HG03066 (cell line): Measurements from ENCODE around the gene NEURL1B.

Experiments used
- ATAC-seq: cut with Tn5 transposase; IDR thresholded peaks from one replicate; pipeline ENCODE4 v1.9.1; 2021; ENCODE audit warnings: low read depth; ENCODE audit not compliant: unreplicated experiment

Gene NEURL1B

DNA sequence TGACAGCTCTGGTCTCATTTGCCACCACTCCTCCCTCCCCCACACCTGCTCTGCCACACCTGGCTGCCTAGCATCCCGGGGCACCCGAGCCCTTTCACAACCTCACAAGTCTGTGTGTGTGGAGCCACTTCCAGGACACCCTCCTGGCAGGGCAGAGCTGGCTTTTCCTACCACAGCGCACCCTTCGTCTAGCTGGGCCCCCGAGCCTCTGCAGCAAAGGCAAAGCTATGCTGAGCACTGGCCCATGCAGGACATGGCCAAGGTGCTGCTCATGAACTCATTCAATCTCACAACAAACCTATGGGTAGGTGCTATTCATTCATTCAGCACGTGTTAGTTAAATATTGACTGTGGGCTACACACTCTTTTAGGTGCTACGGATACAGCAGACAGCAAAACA is 86.5 kb downstream of the NEURL1B start:
- ATAC-seq: no peak

DNA sequence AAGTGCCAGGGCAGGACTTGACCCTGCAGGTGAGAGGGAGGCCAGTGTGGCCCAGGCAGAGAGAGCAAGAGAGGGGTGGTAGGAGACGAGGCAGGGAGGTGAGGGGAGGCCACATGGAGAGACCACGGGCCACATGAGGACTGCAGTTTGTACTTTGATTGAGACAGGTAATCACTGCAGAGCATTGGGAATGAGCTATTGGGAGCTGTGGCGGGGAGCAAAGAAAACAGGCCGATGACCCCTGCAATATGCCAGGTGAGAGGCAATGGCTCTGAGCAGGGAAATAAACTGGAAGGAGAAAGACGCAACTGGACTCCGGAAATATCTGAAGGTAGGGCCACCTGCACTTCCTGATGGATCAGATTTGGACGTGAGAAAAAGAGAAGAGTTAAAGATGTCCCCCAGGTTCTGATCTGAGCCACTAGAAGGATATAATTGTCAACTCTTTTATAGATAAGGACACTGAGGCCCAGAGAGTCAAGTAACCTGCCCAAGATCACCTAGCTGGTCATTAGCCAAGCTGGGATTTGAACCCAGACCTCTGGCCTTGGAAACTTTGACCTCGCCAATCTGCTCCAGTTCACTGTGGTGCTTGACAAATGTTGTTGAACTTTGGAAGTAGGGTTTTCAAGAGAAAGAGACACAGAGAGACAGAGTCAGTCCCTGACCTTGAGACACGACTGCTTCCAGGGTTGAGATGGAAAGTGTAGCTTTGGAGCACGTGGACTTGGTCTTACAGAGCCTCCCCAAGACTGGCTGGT is 87.6 kb downstream of the NEURL1B start:
- ATAC-seq: no peak

DNA sequence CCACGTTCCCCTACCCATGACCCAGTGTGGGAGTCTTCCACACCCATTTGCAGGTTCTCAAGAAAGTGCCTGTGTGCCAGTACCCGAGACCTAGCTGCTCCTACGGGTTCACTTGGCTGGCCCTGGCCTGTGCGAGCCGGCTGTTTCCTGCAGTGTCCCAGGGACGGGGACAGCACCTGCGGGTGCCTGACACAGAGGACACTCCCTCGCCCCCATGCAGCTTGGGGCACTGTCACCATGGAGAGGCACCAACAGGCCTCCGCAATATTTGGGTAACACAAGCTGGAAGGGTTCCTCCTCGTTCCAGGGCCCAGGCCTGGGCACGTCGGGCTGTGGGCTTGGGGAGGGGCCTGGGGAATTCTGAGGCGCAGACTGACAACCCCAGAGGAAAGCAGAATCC is 88.5 kb downstream of the NEURL1B start:
- no peak for ATAC-seq

DNA sequence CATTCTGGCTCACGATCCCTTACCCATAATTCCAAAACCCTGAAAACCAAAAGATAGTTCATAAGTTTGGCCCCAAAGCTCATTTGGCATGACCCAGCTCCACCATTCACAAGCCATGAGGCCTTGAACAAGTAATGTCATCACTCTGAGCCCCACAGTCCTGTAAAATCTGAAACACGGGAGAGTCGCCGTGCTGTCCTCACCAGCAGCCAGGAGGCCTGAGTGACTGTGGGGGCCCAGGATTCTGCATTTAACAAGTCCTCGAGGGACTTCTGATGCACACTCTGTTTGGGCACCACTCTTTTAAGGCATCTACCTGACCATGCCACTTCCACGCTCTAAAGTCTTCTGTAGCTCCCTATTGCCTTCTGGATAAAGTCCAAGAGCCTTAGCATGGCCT is 89.2 kb downstream of the NEURL1B start:
- ATAC-seq: no peak

DNA sequence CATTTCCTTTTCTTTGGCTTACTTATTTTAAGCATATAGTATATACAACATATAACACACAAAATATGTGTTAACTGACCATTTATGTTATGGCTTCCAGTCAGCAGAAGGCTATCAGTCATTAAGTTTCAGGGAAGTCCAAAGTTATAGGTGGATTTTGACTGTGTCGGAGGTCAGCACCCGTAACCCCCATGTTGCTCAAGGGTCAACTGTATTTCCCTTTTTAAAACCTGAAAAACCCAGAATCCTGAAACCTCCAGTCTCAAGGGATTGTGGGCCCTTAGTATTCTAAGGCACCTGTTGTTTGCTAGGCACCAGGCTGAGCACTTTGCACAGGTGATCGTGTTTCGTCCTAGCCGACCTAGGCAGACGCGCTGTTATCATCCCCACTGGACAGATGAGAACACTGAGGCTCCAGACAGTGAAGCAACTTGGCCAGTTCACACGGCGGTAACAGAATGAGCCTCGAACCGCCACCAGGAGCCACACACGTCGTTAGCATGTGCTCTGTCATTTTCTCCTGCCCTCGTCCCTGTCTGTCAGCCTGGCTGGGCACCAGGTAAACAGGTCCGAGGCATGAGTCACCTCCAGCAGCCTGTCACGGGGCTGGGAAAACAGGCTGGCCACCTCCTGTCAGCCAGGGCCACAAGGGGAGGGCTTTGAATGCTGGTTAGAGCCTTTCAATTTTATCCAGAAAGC is 90.1 kb downstream of the NEURL1B start:
- no peak for ATAC-seq

DNA sequence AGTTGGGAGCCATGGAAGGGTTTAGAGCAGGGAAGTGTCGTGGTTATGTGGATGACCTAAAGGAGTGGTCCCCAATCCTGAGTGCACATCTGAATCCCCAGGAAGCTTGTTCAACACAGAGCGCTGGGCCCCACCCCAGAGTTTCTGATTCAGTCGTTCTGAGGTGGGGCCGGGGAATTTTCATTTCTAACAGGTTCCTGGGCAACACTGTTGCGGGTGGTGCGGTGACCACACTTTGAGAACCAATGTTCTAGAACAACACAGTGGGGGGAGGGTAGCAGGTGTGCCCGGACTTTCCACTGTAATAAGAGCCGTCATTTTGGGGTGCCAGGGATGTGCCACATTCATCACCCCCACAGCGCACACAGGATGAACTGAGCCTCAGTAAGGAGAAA is 90.6 kb downstream of the NEURL1B start:
- ATAC-seq: no peak

DNA sequence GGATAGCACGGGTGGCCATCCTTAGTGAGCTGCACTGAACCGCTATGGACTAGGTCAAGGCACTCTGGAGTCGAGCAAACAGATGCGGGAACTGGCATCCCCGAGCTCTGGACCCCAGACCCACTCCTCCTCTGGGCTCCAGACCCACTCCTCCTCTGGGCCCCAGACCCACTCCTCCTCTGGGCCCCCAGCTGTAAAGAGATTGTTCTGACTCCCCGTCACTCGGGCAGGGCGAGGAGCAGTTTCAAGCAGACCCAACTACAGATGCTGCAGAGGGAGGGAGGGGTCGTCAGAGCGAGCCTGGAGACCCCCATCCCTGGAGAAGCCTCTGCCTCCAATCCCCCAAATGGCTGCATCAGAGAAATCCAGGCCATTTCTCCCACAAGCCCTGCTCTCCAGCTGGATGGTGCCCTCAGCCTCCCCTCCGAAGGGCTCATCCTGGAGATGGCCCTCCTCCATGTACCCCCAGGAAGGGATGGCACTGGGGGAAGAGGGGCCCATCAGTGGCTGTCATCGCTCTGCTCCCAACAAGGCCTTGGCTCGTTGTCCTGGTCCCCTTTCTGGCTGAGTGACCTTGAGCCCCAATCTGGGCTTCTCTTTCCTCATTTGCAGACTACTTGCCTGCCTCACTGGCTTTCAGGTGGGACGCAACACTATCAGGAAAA is 91.3 kb downstream of the NEURL1B start:
- ATAC-seq: no peak

DNA sequence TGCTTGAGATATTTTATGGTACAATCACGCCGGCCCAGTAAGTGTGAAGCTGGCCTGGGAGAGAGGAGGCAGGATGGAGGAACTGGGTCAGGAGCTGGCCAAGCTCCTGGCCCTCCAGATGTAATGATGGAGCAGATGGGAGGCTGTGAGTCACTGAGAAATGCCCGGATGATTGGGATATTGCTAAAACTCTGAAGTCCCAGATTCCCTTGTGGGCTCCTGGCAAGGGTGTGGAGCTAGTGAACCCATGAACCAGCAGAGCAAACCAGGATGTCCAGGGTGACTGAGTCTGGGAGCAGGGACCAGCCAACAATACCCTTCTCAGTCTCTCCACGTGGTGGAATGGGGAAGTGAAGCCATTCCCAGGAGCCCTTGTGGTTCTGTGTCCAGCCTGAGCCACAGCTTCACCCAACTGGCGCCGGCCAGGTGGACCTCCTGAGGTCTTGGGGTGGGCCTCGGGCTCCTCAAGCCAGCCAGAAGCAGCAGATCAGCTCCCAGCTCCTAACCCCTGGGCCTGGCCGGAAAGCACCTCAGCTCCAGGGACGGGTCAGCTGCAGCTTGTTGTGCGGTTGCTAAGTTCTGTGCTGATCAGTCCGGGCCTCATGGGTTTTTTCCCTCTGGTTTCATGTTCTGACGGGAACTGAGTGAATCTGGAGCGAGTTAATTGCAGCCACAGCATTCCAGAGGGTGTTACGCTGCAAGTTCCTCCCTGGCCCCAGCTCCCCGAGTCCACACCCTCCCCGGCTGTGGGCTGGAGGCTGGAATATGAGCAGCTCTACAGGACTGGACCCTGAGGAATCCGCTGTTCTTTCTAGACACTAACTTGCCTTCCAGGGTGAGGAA is 92.3 kb downstream of the NEURL1B start:
- no peak for ATAC-seq

DNA sequence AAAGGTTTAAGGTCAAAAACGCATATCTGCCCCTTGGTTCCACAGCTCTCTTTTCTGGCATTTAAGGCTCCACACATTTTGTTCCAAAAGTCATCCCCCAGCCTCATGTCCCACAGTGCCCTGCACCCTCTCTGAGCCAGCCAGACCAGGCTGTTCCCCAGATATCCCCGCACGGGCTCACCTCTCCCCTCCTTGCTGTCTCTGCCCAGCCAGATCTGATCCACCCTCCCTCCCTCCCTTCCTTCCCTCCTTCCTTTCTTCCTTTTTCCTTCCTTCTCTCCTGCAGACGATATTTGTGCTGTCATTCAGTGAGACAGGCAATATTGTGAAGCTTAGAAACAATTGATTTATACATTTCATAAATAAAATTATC is 92.9 kb downstream of the NEURL1B start:
- ATAC-seq: no peak

DNA sequence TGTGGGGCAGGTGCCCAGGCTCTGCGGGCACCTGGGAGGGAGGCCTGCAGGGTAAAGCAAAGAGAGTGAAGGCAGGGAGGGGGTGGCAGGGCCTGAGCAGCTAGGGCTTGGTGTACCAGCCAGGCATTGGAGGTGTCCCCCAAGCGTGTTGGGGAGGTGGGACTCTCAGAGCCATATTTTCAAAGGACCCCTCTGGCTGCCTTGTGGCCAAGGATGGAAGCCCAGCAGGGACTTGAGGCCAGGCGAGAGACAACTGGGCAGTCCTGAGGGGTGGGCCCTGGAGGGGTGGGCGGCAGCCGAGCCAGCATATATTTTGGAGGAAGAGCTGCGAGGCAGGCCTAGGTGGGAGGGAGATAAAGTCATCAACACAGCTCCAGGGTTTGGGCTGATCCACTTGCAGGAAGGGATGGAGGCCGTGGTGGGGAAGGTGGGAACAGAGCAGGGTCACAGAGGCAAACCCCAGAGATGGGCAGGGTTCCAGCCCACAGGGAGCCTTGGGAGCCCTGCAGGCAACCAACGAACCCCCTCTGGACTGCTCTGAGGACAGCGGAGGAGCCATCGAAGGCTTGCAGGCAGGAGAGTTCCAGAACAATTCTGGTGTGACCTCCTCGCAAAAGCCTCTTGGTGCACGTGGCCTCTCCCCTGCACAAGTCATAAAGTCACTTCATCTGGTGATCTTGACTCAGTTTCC is 94.2 kb downstream of the NEURL1B start:
- no peak for ATAC-seq

DNA sequence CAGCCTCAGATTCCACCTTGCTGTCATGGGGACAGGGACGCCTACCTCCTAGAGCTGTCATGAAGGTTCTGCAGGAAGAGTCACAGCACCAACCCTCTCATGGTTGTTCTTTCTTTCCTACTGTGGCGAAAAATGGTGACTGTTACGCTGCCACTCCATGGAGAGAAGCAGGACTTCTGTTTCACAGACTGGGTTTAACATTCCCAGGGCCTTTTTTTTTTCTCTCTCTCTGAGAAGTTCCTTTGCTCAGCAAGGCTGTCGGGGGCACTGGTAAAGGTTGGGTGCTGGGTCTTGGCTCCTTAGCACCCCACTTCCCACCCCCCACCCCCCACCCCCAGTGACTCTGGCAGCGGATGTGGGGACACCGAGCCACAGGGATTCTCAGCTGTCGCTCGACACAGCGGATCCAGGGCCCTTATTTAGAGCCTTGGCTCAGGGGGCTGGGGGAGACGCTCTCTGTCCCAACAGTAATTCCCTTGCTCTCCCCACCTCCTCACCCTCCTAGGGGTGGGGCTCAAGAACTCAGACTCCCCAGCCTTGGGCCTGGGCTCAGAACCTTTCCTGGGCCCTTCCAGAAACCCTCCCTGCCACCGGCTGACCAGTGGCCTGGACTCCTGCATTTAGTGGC is 95.6 kb downstream of the NEURL1B start:
- ATAC-seq: no peak

DNA sequence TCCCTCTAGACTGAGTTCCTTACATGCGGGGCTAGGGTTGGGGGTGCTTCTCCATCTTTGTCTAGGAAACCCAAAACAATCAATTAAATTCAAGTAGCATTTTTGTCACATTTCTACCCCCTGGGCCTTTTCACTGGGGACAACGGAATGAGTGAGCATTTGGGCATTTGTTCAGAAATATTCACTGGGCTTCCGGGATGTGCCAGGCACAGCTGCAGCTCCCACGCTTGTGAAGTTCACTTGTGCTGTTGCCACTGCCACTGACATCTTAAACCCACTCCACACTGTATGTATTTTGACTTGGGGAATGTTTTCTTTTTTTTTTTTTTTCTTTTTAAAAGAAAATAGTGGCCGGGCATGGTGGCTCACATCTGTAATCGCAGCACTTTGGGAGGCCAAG is 98.3 kb downstream of the NEURL1B start:
- no peak for ATAC-seq

DNA sequence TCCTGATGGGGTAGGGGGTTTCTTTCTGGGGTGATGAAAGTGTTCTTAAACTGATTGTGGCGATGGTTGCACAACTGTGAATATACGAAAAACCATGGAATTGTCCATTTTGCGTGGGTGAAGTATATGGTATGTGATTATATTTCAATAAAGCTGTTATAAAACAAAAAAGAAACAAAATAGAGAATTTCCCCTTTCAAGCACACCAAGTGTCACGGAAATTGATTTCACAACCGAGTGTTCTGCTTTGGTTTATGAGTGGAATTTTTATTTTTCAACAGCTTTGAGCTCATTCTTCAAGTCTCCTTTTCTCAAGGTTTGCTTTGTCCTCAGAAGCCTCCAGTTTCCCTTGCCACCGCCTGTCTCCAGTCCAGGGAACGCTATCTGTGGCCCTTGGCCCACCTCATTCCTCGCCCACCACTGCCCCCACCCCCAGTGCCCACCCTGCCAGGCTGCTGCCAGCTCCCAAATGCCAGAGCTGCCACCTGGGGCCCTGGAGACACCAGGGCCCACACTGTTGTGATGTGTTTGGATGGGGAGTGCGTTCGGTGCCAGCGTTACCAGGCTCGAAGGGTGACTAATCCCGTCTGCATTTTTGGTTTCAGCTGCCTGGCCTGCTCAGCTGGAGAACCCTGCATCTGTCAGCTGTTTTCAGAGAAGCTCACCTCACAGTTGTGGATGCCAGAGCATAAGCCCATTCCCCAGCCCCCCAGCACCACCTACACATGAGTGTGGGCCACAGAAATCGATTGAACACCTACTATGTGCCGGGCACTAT is 99.6 kb downstream of the NEURL1B start:
- ATAC-seq: no peak
